ENCODE results near the gene IL3RA.

IL3RA gene

GRCh38 chrX:1384658-1385252 lies 48.2 kb downstream of the IL3RA start:
- DNase-seq = no peak

GRCh38 chrX:1385253-1386223 lies 49.0 kb downstream of the IL3RA start:
- no peak for DNase-seq

- no peak for DNase-seq
These were observed 49.9 kb downstream of the IL3RA start for GRCh38 chrX:1386338-1387127.

GRCh38 chrX:1387141-1387776 lies 50.7 kb downstream of the IL3RA start:
- no peak for DNase-seq

GRCh38 chrX:1388651-1389050 lies 52.1 kb downstream of the IL3RA start:
- no peak for DNase-seq

- DNase-seq = no peak
These were observed 52.8 kb downstream of the IL3RA start for GRCh38 chrX:1389181-1389992.

- no peak for DNase-seq
These were observed 53.4 kb downstream of the IL3RA start for GRCh38 chrX:1389993-1390285.

GRCh38 chrX:1390621-1391369 lies 54.2 kb downstream of the IL3RA start:
- no peak for DNase-seq

- no peak for DNase-seq
These were observed 54.8 kb downstream of the IL3RA start for GRCh38 chrX:1391370-1391706.

GRCh38 chrX:1391707-1392375 lies 55.3 kb downstream of the IL3RA start, which contains the start of gene SLC25A6:
Gene SLC25A6 (minus strand): TSS chrX:1392113. CDS start chrX:1392009, 104 bp downstream.
- DNase-seq = no peak

GRCh38 chrX:1392376-1393068 lies 55.9 kb downstream of the IL3RA start:
- DNase-seq = no peak

GRCh38 chrX:1393871-1394615 lies 57.5 kb downstream of the IL3RA start:
- no peak for DNase-seq

- DNase-seq = no peak
These were observed 58.3 kb downstream of the IL3RA start for GRCh38 chrX:1394731-1395501.

- no peak for DNase-seq
These were observed 59.1 kb downstream of the IL3RA start for GRCh38 chrX:1395646-1396216.

- DNase-seq = no peak
These were observed 60.4 kb downstream of the IL3RA start for GRCh38 chrX:1397001-1397400.

GRCh38 chrX:1397441-1398270 lies 61.1 kb downstream of the IL3RA start:
- DNase-seq = no peak

Data from hypothalamus (tissue), 51 donors.